Kidney (tissue), 14 donors: Measurements from ENCODE around the gene PRPF40A. TPM values are rescaled to one million over a fixed set of nuclear protein-coding genes. Genes with fewer than 3 reads are reported as not detected.

ENCODE experiments used
- DNase-seq, 5 donors: peaks; one replicate each; pipeline ENCODE4 v3.0.0-alpha.2; 2013 to 2020
- FAIRE-seq: peaks from 2 replicates; lab custom pipeline; 2012; peaks lifted over from hg19 to GRCh38; lab: Jason Lieb, UNC
- H3K27ac ChIP-seq, 2 donors: one replicate each; pipeline ENCODE4 v1.7.0; 2013; ENCODE audit warnings: low read depth in 2 of 2, low read length in 2 of 2, inconsistent platforms in 1 of 2
- H3K27me3 ChIP-seq: one replicate; pipeline ENCODE4 v1.7.1; 2013; ENCODE audit warnings: low read length, inconsistent platforms; ENCODE audit not compliant: control insufficient read depth, insufficient read depth
- H3K36me3 ChIP-seq, 3 donors: one replicate each; pipeline versions ENCODE4 v1.7.0 to v1.7.1; 2013; ENCODE audit warnings: low read length in 3 of 3, control low read depth in 1 of 3, inconsistent platforms in 1 of 3; ENCODE audit not compliant: insufficient read depth in 3 of 3, control insufficient read depth in 2 of 3
- H3K4me1 ChIP-seq, 3 donors: one replicate each; pipeline versions ENCODE4 v1.7.0 to v1.7.1; 2013; ENCODE audit warnings: low read length in 3 of 3, inconsistent platforms in 1 of 3, low read depth in 1 of 3; ENCODE audit not compliant: control insufficient read depth in 2 of 3, insufficient read depth in 2 of 3
- H3K4me3 ChIP-seq, 3 donors: one replicate each; pipeline versions ENCODE4 v1.7.0 to v1.8.1; 2013; ENCODE audit warnings: low read length in 3 of 3, control low read depth in 1 of 3, inconsistent platforms in 1 of 3
- H3K9ac ChIP-seq, 3 donors: one replicate each; pipeline versions ENCODE4 v1.7.0 to v1.7.1; 2013; ENCODE audit warnings: low read length in 3 of 3, control low read depth in 1 of 3, inconsistent platforms in 1 of 3
- H3K9me3 ChIP-seq, 3 donors: one replicate each; pipeline versions ENCODE4 v1.7.0 to v1.7.1; 2013; ENCODE audit warnings: low read length in 3 of 3, control low read depth in 1 of 3, inconsistent platforms in 1 of 3; ENCODE audit not compliant: control insufficient read depth in 2 of 3, insufficient read depth in 1 of 3
- intact Hi-C: fragments of 100-400 bp; cut with DNase I; formaldehyde crosslinking; loops from one replicate; pipeline ENCODE4 v1.11.1; 2022
- polyA plus RNA-seq: library from polyadenylated mRNA; stranded (reverse); fragments of 350-450 nt; fragmentation: Illumina TruSeq; extraction: RNeasy Lipid Tissue Mini Kit (QIAGEN cat#74804); gene quantifications from one replicate; pipeline ENCODE4 v1.2.3, GENCODE V29; 2014; ENCODE audit warnings: low read depth, low replicate concordance; ENCODE audit not compliant: insufficient read depth
- total RNA-seq: library from RNA; stranded (reverse); fragmentation: NEBNext Ultra II Directional; extraction: Animal tissue kit (Norgen Biotek cat#: 25700); gene quantifications from one replicate; pipeline ENCODE4 v1.2.1, GENCODE V29; 2021
- TF ChIP-seq, protein P1 (sequence below): IDR thresholded peaks from 3 replicates; pipeline ENCODE4 v1.5.1; 2012; ENCODE audit warnings: mild to moderate bottlenecking, moderate library complexity, borderline replicate concordance; ENCODE audit not compliant: insufficient read depth; ENCODE audit errors: extremely low read depth
- donor health status: control.
- donor health status: control.
- donor health status: control.
- donor health status: control.
- donor health status: control.
- donor health status: DM: yes; HTN: yes; CAD: no.
- donor health status: Normal renal cell carcinoma (clear cell type).

The PRPF40A gene
- total and polyA plus RNA-seq, 2 donors from 2014 or later, result 20.2 to 82.7 TPM

DNA sequence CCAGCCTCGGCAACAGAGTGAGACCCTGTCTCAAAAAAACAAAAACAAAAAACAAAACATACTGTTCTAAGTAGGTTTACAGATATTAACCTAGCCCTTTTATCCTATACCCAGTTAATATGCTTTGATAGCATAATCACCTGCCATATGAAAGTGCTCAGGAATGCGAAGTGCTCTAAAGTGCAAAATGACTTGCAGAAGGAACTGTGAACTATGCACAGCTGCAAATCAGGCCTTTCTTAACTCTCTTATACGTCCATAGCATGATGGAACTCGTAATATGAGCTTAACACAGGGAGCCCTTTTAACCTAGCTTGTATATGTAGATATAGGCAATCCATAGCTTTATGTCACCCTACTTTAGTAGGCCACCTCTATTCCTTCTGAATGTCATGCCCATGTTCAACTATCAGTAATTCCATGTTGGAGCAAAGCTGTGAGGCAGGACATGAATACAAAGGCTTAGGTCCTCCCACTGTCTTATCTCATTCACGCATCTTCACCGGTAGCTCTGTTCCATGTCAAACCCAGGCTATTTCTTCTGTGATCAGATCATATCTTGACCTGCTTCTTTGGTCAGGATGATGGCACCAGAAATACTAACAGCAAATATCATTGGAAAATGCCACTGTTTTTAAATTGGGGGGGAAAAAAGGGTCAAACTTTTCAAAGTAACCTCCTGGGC is 72.9 kb downstream of the PRPF40A start:
- FAIRE-seq (no peak), DNase-seq (no peak)
- no peak overlapping the region for H3K9ac ChIP-seq
- intact Hi-C loops, result no loop called here
- no peaks in the 10 kb centered on the region for H3K9me3 ChIP-seq
- H3K27ac ChIP-seq, result no peak overlapping the region
- TF ChIP-seq, protein P1, sequence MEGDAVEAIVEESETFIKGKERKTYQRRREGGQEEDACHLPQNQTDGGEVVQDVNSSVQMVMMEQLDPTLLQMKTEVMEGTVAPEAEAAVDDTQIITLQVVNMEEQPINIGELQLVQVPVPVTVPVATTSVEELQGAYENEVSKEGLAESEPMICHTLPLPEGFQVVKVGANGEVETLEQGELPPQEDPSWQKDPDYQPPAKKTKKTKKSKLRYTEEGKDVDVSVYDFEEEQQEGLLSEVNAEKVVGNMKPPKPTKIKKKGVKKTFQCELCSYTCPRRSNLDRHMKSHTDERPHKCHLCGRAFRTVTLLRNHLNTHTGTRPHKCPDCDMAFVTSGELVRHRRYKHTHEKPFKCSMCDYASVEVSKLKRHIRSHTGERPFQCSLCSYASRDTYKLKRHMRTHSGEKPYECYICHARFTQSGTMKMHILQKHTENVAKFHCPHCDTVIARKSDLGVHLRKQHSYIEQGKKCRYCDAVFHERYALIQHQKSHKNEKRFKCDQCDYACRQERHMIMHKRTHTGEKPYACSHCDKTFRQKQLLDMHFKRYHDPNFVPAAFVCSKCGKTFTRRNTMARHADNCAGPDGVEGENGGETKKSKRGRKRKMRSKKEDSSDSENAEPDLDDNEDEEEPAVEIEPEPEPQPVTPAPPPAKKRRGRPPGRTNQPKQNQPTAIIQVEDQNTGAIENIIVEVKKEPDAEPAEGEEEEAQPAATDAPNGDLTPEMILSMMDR, result no peak
- H3K4me1 ChIP-seq, result peaks cover 0 to 5% (median 3%) of the 10 kb centered on the region in 3 donors
- no peak overlapping the region for H3K4me3 ChIP-seq
- H3K36me3 ChIP-seq, result peaks cover 4 to 30% (median 18%) of the 10 kb centered on the region in 3 donors
- no peaks in the 10 kb centered on the region for H3K27me3 ChIP-seq

DNA sequence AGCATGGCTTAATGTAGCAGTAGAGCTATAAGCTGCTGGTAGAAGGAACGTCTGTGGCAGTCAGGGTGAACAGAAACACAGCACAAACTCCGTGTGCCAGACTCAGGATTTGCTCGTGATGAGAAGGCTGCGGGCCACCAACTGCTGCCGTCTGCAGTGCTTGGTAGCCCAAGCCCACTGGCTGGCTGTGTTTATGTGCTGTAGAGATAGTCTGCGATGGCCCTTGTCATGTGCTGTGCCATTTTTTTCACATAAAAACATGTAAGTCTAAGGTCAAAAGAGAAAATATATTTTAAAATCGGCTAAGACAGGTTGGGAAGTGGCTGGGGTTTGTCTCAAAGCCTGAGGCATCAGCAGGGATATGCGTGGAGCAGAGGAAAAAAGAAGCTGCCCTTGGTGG is 78.7 kb downstream of the PRPF40A start:
- intact Hi-C loops, result loop anchor here (5.0 to 10.0 kb wide), 2 partner anchors 446 to 604 kb away; no protein-coding TSS in a partner anchor
- Histone ChIP-seq H3K27me3 (no peaks in the 10 kb centered on the region), H3K27ac (no peak overlapping the region), H3K36me3 (peaks cover 7 to 32% (median 20%) of the 10 kb centered on the region in 3 donors), H3K9ac (no peak overlapping the region), H3K4me3 (no peak overlapping the region), H3K9me3 (no peaks in the 10 kb centered on the region), H3K4me1 (peaks cover 0 to 3% (median 0%) of the 10 kb centered on the region in 3 donors)
- DNase-seq (no peak), FAIRE-seq (no peak)
- TF ChIP-seq, protein P1, result no peak

DNA sequence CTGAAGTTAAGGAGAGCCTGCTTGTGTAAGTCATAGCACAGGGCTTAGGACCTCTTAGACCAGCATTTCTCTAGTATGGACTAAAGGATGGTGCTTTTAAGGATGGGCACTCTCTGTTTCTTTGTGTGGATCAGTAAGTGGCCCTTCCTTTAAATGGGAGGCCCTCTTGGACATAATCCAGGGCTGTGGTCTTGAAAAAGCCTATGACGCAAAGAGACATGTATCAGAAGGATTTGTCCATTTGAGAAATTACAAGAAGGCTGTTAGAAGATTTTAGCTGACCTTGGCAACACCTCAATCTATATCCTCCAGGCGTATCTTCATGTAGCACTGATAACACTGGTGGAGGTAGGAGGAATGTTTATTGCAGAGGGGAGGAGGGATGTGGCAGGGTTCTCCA is 79.2 kb downstream of the PRPF40A start:
- H3K27ac ChIP-seq, result no peak overlapping the region
- FAIRE-seq (no peak), DNase-seq (no peak)
- no peaks in the 10 kb centered on the region for H3K27me3 ChIP-seq
- peaks cover 7 to 32% (median 16%) of the 10 kb centered on the region in 3 donors for H3K36me3 ChIP-seq
- TF ChIP-seq, protein P1, result no peak
- no peaks in the 10 kb centered on the region for H3K9me3 ChIP-seq
- no peak overlapping the region for H3K4me3 ChIP-seq
- peaks cover 0 to 3% (median 0%) of the 10 kb centered on the region in 3 donors for H3K4me1 ChIP-seq
- no peak overlapping the region for H3K9ac ChIP-seq
- intact Hi-C loops, result loop anchor here (5.0 to 10.0 kb wide), 2 partner anchors 446 to 603 kb away; no protein-coding TSS in a partner anchor
